Hindlimb muscle (tissue), 1 donor: Measurements from ENCODE around the gene RGP1. TPM values are rescaled to one million over a fixed set of nuclear protein-coding genes. Genes with fewer than 3 reads are reported as not detected.

ENCODE experiments used
- DNase-seq: peaks from one replicate; pipeline ENCODE4 v3.0.0-alpha.2; 2013
- polyA plus RNA-seq: library from polyadenylated mRNA; unstranded; fragments of 120-200 nt; gene quantifications from one replicate; pipeline ENCODE4 v1.2.1, GENCODE V29; 2013; ENCODE audit not compliant: insufficient read length

The RGP1 gene
- polyA plus RNA-seq, 1 donor: 20.8 TPM

DNA sequence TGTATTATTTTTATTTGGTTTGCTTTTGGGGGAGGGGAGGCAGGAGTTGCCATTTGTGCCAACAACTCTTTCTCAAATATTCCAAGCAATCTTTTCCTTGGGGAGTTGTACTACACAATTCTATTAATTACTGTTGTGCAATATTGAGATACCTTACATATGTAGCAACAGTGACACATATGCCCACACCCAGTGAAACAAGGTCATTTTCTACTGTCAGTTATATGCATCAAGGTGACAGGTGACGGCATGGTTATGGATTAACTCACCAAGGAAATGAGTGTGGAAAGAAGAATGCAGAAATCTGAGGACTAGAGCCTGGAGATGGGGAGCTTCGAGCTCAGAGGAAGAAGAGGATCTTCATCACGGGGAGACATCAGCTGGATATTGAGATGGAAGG, 22.9 kb downstream of the RGP1 start:
- DNase-seq: no peak

- DNase-seq: no peak
Measured at GRCh38 chr9:35774907-35775635, 26.0 kb downstream of the RGP1 start.

- DNase-seq: no peak
Measured at GRCh38 chr9:35776018-35776417, 26.9 kb downstream of the RGP1 start.

- no peak for DNase-seq
Measured at GRCh38 chr9:35778496-35778895, 29.4 kb downstream of the RGP1 start.

- DNase-seq: no peak
Measured at GRCh38 chr9:35781066-35781465, 32.0 kb downstream of the RGP1 start.

GRCh38 chr9:35783418-35783817, 34.3 kb downstream of the RGP1 start:
- no peak for DNase-seq

DNA sequence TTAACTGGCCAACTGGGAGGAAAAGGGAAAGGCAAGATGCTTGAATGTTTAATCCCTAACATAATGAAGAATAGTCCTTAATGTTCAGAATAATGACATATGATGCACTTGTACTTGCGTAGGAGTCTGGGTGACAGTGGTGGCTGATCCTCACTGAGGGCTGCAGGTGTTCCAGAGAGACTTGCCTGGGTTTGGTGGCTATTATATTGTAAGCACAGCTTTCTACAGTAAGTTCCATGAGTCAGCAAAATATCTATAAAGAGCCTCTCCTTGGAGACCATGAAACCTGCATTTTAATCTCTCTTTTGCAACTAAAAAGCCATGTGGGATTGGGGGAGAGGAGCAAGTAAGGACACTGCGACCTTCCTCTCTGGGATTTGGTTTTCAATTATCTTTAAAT, 40.5 kb downstream of the RGP1 start:
- no peak for DNase-seq

- DNase-seq: no peak
Measured at GRCh38 chr9:35790025-35790384, 40.9 kb downstream of the RGP1 start.

- peak; percentile 87 for DNase-seq
Measured at GRCh38 chr9:35790385-35791296, 41.6 kb downstream of the RGP1 start.

GRCh38 chr9:35791297-35791921, 42.3 kb downstream of the RGP1 start, which contains the start of gene NPR2:
Gene NPR2 (plus strand): TSS chr9:35791591. CDS start chr9:35792409, 818 bp downstream.
- peak; percentile 49 for DNase-seq

DNA sequence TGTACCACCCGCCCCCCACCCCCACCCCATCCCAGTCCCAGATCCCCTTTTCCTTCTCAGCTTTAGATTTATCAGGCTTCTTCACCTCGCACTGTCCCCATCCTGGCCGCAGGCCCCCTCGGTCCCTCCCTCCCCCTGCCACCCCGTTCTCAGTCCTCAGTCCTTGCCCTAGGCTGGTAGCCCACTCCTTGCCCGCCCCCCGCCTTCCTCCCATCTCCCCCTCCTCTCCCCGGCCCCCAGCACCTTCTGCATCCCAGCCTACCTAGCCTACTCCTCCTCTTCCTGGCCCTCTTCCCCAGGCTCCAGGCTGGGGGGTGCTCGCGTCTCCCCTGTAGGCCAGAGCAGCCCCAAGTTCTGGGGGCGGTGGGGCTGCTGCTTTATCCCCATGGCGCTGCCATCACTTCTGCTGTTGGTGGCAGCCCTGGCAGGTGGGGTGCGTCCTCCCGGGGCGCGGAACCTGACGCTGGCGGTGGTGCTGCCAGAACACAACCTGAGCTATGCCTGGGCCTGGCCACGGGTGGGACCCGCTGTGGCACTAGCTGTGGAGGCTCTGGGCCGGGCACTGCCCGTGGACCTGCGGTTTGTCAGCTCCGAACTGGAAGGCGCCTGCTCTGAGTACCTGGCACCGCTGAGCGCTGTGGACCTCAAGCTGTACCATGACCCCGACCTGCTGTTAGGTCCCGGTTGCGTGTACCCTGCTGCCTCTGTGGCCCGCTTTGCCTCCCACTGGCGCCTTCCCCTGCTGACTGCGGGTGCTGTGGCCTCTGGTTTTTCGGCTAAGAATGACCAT, 43.1 kb downstream of the RGP1 start:
- DNase-seq: no peak

- DNase-seq: no peak
Measured at GRCh38 chr9:35792826-35793225, 43.7 kb downstream of the RGP1 start.

- DNase-seq: no peak
Measured at GRCh38 chr9:35793461-35793860, 44.4 kb downstream of the RGP1 start.

DNA sequence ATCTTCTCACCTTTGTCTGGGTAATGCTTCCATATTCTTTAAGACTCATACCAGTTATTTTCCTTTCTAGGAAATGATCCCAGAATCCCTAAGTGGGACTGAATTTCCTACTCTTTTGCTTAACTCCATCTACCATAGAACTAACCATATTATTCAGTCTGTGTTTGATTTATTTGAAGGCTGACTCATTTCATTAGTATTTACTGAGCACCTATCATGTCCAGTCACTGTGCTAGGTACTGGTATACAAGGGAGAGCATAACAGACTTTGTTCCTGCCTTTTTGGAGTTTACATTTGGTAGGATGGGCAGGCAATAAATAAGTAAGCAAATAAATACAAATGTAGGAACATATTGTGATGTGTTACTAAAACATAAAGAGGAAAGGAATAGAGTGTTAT, 46.6 kb downstream of the RGP1 start:
- no peak for DNase-seq

GRCh38 chr9:35797311-35798109, 48.4 kb downstream of the RGP1 start:
- no peak for DNase-seq

GRCh38 chr9:35798658-35799374, 49.7 kb downstream of the RGP1 start:
- no peak for DNase-seq

DNA sequence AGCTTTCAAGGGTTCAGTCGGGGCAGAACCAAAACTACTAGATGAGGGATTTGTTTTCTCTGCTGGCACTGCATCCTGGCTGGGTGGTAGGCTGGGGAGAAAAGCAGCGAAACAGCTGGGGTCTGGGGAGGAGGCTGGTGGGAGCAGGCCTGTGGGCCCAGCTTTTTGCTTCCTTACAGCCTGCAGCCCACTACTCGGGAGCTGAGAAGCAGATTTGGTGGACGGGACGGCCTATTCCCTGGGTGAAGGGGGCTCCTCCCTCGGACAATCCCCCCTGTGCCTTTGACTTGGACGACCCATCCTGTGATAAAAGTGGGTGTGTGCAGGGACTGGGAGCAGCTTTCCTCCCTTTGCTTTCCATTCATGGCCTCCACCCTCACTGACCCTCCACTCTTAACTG, 51.4 kb downstream of the RGP1 start:
- no peak for DNase-seq

DNA sequence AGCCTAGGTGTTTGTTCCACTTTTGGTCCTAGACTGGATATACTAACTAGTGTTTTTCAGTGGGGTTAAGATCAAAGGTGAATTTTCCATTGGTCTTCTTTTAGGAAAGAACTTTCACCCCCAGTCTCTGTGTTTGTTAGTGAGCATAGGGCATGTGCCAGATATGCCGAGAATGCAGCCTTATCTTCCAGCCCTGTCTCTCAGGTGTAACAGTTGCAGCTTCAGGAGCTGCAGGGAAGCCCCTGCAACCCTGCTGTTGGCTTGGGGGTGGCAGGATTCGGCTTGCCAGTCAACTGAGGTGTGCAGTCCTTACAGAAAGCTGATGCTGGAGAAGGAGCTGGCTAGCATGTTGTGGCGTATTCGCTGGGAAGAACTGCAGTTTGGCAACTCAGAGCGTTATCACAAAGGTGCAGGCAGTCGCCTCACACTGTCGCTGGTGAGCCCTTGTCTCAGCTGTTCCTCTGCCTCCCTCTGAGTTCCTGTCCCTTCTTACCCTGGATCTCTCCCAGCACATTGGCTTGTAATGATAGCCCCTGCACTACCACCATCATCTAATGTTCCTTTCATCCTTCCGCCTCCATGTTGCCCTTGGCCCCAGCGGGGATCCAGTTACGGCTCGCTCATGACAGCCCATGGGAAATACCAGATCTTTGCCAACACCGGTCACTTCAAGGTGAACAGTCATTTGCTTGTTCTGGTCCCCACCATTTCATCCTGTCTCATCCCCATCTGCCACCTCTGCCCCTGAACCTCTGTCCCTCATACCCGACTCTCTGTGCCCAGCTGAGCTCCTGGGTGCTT, 52.4 kb downstream of the RGP1 start:
- DNase-seq: no peak

GRCh38 chr9:35806101-35806500, 57.0 kb downstream of the RGP1 start:
- DNase-seq: no peak
